HepG2 (cell line): ENCODE measurements around the gene SSR2. TPM values are rescaled to one million over a fixed set of nuclear protein-coding genes. Genes with fewer than 3 reads are reported as not detected.
A peak's percentile ranks its signal among the peaks of the same experiment; 100 is the strongest.

Source experiments
- ATAC-seq: fragments of 200-7000 bp; cut with Tn5 transposase; 3 replicates; pipeline ENCODE4 v1.9.1; 2020; ENCODE audit warnings: mild to moderate bottlenecking, moderate library complexity
- BruUV-seq: library from RNA; stranded (reverse); fragments of 400-500 nt; replicated peaks from 2 replicates; lab custom pipeline; 2021; lab: Mats Ljungman, UMichigan
- CTCF ChIA-PET: fragments of 300-600 bp; formaldehyde crosslinking; extraction: SDS; loops from one replicate; lab custom pipeline; 2021; ENCODE audit warnings: low total read pairs, inconsistent platforms, low intra/inter-chr PET ratio; lab: Yijun Ruan, JAX
- POLR2A ChIA-PET: fragments of 350-600 bp; sonication (Branson Sonifier 250); formaldehyde crosslinking; loops from one replicate; lab custom pipeline; 2020; ENCODE audit warnings: antibody characterized with exemption, inconsistent platforms; lab: Yijun Ruan, JAX
- DNase-seq: peaks from one replicate; pipeline ENCODE4 v3.0.0-alpha.2; 2015; ENCODE audit warnings: low spot score
- FAIRE-seq: peaks from 3 replicates; lab custom pipeline; 2011; peaks lifted over from hg19 to GRCh38; lab: Jason Lieb, UNC
- H2AFZ ChIP-seq: one replicate; pipeline ENCODE4 v1.6.1; 2011; ENCODE audit warnings: low read length, inconsistent platforms
- H3K27ac ChIP-seq: fragments of 300-600 bp; 3 replicates; pipeline ENCODE4 v1.8.0; 2011; ENCODE audit warnings: mixed run types, mild to moderate bottlenecking, mixed read lengths, low read length, inconsistent platforms; ENCODE audit not compliant: insufficient read depth; ENCODE audit errors: extremely low read length
- H3K27me3 ChIP-seq, 2 experiments: fragments of 200-600 bp in 1 of 2; 2 replicates in 1 of 2; 3 replicates in 1 of 2; pipeline versions ENCODE4 v1.6.0 to v1.8.0; 2011; ENCODE audit warnings: low read length in 2 of 2, mild to moderate bottlenecking in 2 of 2, moderate library complexity in 2 of 2, inconsistent platforms in 1 of 2; ENCODE audit not compliant: insufficient read depth in 2 of 2, control insufficient read depth in 1 of 2
- H3K36me3 ChIP-seq, 2 experiments: fragments of 200-600 bp in 1 of 2; replicated peaks in 1 of 2; 2 replicates in 1 of 2; 3 replicates in 1 of 2; pipeline versions ENCODE4 v1.5.1 to v1.8.0; 2011; ENCODE audit warnings: low read length in 2 of 2, inconsistent platforms in 1 of 2; ENCODE audit not compliant: insufficient read depth in 2 of 2, control insufficient read depth in 1 of 2
- H3K4me1 ChIP-seq: 2 replicates; pipeline ENCODE4 v1.5.1; 2012; ENCODE audit warnings: low read length, inconsistent platforms; ENCODE audit not compliant: insufficient read depth
- H3K4me2 ChIP-seq: 2 replicates; pipeline ENCODE4 v1.6.0; 2011; ENCODE audit warnings: low read depth, low read length, inconsistent platforms
- H3K4me3 ChIP-seq, 3 experiments: fragments of 200-600 bp in 1 of 3; sonication (generic), shearing (Covaris generic) in 1 of 3; replicated peaks in 1 of 3; 2 replicates each; pipeline ENCODE4 v1.5.1; 2011 to 2016; ENCODE audit warnings: low read length in 3 of 3, inconsistent platforms in 2 of 3, low read depth in 2 of 3, mild to moderate bottlenecking in 2 of 3, control low read depth in 1 of 3, mixed read lengths in 1 of 3; ENCODE audit not compliant: insufficient read depth in 1 of 3
- H3K79me2 ChIP-seq: one replicate; pipeline ENCODE4 v1.6.1; 2011; ENCODE audit warnings: low read length, inconsistent platforms; ENCODE audit not compliant: insufficient read depth
- H3K9ac ChIP-seq: 2 replicates; pipeline ENCODE4 v1.6.0; 2011; ENCODE audit warnings: mild to moderate bottlenecking, low read depth, low read length, inconsistent platforms; ENCODE audit not compliant: insufficient read depth
- H3K9me3 ChIP-seq: 2 replicates; pipeline ENCODE4 v1.5.1; 2012; ENCODE audit warnings: mild to moderate bottlenecking, low read length
- H4K20me1 ChIP-seq: 2 replicates; pipeline ENCODE4 v1.6.0; 2011; ENCODE audit warnings: inconsistent platforms, mild to moderate bottlenecking, low read length, moderate library complexity; ENCODE audit not compliant: insufficient read depth
- HIC2 ChIP-seq: sonication (generic); formaldehyde crosslinking; IDR thresholded peaks from 2 replicates; pipeline ENCODE4 v1.9.0; 2022; ENCODE audit warnings: low read depth, missing genetic modification reagents
- JUND ChIP-seq: sonication (generic); formaldehyde crosslinking; IDR thresholded peaks from 2 replicates; pipeline ENCODE4 v1.8.0; 2022; ENCODE audit warnings: mild to moderate bottlenecking, missing genetic modification reagents
- SMARCC2 ChIP-seq: fragments of 450-650 bp; IDR thresholded peaks from 2 replicates; pipeline ENCODE4 v1.6.1; 2017; ENCODE audit warnings: antibody characterized with exemption, mild to moderate bottlenecking
- ZBTB44 ChIP-seq: sonication (generic); formaldehyde crosslinking; IDR thresholded peaks from 2 replicates; pipeline ENCODE4 v1.4.0; 2020; ENCODE audit warnings: missing genetic modification reagents
- ZKSCAN1 ChIP-seq: fragments of 150-350 bp; IDR thresholded peaks from 2 replicates; pipeline ENCODE4 v1.6.1; 2014; ENCODE audit warnings: low read length
- ZNF235 ChIP-seq: sonication (generic); formaldehyde crosslinking; IDR thresholded peaks from 2 replicates; pipeline ENCODE4 v1.8.1; 2023; ENCODE audit warnings: mild to moderate bottlenecking, missing genetic modification reagents, borderline replicate concordance
- ZNF296 ChIP-seq: sonication (generic); formaldehyde crosslinking; conservative IDR thresholded peaks from 2 replicates; pipeline ENCODE4 v1.5.0; 2020; ENCODE audit warnings: mild to moderate bottlenecking, missing genetic modification reagents
- ZNF780A ChIP-seq: sonication (generic); formaldehyde crosslinking; IDR thresholded peaks from 2 replicates; pipeline ENCODE4 v1.8.0; 2022; ENCODE audit warnings: mild to moderate bottlenecking, missing genetic modification reagents, moderate library complexity
- ZNF83 ChIP-seq: sonication (generic); formaldehyde crosslinking; IDR thresholded peaks from 2 replicates; pipeline ENCODE4 v1.4.0; 2020; ENCODE audit warnings: missing genetic modification reagents, mild to moderate bottlenecking, borderline replicate concordance
- whole genome bisulfite sequencing: methylation state at CpG from one replicate; pipeline ENCODE4 v1.1.6; 2017; ENCODE audit warnings: low lambda C conversion rate; 5-methylcytosine and 5-hydroxymethylcytosine counted together
- in situ Hi-C: cut with HindIII; loops from 2 replicates; pipeline ENCODE4 v1.10.0; 2017; ENCODE audit warnings: low pct_unique_long_range_greater_than_20kb; ENCODE audit not compliant: extremely low pct_ligation_motif_present
- intact Hi-C: fragments of 100-400 bp; cut with micrococcal nuclease; formaldehyde crosslinking; loops from one replicate; pipeline ENCODE4 v1.10.0; 2022; ENCODE audit not compliant: unreplicated experiment
- polyA plus RNA-seq, 8 experiments: library from polyadenylated mRNA; depleted of rRNA in 3 of 8; stranded (reverse) in 7 of 8; unstranded in 1 of 8; fragments of >200 nt; fragmentation: Illumina TruSeq in 4 of 8; extraction: Trizol in 4 of 8; gene quantifications; 2 replicates each; pipeline versions ENCODE4 v1.2.1 to v1.2.3, GENCODE V29; 2011 to 2016; ENCODE audit warnings: low read depth in 4 of 8, missing spikeins in 1 of 8, mixed read lengths in 1 of 8; ENCODE audit not compliant: insufficient read depth in 1 of 8
- total RNA-seq, 5 experiments: library from RNA; depleted of rRNA; stranded (reverse); fragments of >200 nt; fragmentation: Illumina TruSeq; extraction: Trizol; gene quantifications; 2 replicates each; pipeline ENCODE4 v1.2.3, GENCODE V29; 2016; ENCODE audit warnings: low read depth in 1 of 5
- TF ChIP-seq, protein P1 (sequence below): sonication (generic); formaldehyde crosslinking; IDR thresholded peaks from 2 replicates; pipeline ENCODE4 v1.4.0; 2020; ENCODE audit warnings: mild to moderate bottlenecking, missing genetic modification reagents
- TF ChIP-seq, protein P2 (sequence below): sonication (generic); formaldehyde crosslinking; IDR thresholded peaks from 2 replicates; pipeline ENCODE4 v1.5.1; 2020; ENCODE audit warnings: mild to moderate bottlenecking, missing genetic modification reagents, moderate library complexity

SSR2 gene
- total and polyA plus RNA-seq, 2 of the 13 experiments (the other 11 are each of a cell fraction or from before 2014, with no cell fraction given), result 284 to 461 TPM

DNA sequence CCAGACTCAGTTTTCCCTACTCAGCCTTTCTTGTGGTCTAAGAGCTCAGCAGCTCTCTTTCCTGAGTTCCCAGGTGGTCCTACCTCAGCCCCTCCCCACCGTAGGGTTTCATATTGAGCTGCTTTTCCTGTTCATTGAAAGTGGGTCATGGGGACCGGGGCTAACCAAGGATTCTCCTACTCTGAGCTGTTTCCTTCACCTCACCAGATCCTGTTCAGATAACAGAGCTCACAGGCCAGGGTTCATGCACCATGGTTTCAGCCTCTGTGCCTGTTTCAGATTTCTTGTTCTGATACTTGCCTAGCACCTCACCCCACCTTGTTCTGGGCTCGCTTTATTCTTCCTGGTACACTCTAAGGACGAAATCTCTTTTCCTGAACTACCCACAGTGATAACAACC is 24.3 kb upstream of the SSR2 start:
- ATAC-seq (no peak), FAIRE-seq (no peak), DNase-seq (no peak)
- in situ Hi-C loops, result no loop called here
- intact Hi-C loops, result no loop called here
- 93% methylated on average over 4 of the region's 4 CpGs for WGBS
- CTCF ChIA-PET, result no interaction called here
- peaks cover 12% of the 10 kb centered on the region for H3K4me1 ChIP-seq
- H3K4me3 ChIP-seq, result no peak overlapping the region
- H2AFZ ChIP-seq, result no peak overlapping the region
- TF ChIP-seq ZNF83 (CRISPR knock-in tag) (no peak), ZKSCAN1 (0 out of 2 replicates have a peak, but pooled peaks have one; percentile 22)
- H3K79me2 ChIP-seq, result no peaks in the 10 kb centered on the region
- H3K27me3 ChIP-seq, result no peaks in the 10 kb centered on the region
- no TSS peak for BruUV-seq
- no peak overlapping the region for H3K9ac ChIP-seq
- H3K36me3 ChIP-seq, result peaks cover 13 to 44% of the 10 kb centered on the region in 2 experiments; a peak in 4 of 5 replicates
- no peaks in the 10 kb centered on the region for H4K20me1 ChIP-seq
- H3K9me3 ChIP-seq, result no peaks in the 10 kb centered on the region
- POLR2A ChIA-PET, result no interaction called here
- H3K4me2 ChIP-seq, result no peak overlapping the region
- no peak overlapping the region for H3K27ac ChIP-seq

DNA sequence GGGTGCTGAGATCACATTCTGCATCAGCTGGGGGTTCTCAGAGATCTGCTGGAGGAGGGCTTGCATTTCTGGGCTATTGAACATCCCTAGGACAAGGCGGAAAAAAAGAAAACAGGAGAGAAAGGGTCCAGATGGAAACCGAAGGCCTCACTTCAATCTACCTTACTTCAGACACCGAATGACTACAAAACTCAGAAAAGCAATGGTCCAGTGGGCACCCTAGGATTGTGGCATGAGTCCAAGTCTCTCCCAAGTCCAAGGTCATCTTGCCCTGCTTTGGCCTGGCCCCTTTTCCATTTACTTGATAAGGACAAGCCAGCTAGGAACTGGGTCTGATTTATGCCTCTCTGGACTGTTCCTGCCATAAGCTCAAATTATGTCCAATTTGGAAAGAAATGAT is 22.1 kb upstream of the SSR2 start:
- no TSS peak for BruUV-seq
- no peak for TF ChIP-seq ZNF780A (CRISPR knock-in tag)
- TF ChIP-seq HIC2 (CRISPR knock-in tag), result no peak
- no peak for TF ChIP-seq SMARCC2
- no peak for TF ChIP-seq ZNF296 (CRISPR knock-in tag)
- no peak for TF ChIP-seq ZBTB44 (CRISPR knock-in tag)
- TF ChIP-seq, protein P1, sequence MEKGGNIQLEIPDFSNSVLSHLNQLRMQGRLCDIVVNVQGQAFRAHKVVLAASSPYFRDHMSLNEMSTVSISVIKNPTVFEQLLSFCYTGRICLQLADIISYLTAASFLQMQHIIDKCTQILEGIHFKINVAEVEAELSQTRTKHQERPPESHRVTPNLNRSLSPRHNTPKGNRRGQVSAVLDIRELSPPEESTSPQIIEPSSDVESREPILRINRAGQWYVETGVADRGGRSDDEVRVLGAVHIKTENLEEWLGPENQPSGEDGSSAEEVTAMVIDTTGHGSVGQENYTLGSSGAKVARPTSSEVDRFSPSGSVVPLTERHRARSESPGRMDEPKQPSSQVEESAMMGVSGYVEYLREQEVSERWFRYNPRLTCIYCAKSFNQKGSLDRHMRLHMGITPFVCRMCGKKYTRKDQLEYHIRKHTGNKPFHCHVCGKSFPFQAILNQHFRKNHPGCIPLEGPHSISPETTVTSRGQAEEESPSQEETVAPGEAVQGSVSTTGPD, result no peak
- TF ChIP-seq ZNF235, result no peak
- TF ChIP-seq, protein P2, sequence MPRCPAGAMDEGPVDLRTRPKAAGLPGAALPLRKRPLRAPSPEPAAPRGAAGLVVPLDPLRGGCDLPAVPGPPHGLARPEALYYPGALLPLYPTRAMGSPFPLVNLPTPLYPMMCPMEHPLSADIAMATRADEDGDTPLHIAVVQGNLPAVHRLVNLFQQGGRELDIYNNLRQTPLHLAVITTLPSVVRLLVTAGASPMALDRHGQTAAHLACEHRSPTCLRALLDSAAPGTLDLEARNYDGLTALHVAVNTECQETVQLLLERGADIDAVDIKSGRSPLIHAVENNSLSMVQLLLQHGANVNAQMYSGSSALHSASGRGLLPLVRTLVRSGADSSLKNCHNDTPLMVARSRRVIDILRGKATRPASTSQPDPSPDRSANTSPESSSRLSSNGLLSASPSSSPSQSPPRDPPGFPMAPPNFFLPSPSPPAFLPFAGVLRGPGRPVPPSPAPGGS (CRISPR knock-in tag), result no peak
- no peak for TF ChIP-seq JUND (CRISPR knock-in tag)

More for the DNA sequence above, 22.1 kb upstream of the SSR2 start:
- DNase-seq, result no peak
- FAIRE-seq, result no peak
- no peak overlapping the region for H3K9ac ChIP-seq
- no peak overlapping the region for H2AFZ ChIP-seq
- H4K20me1 ChIP-seq, result no peaks in the 10 kb centered on the region
- intact Hi-C loops, result no loop called here
- WGBS, result 91% methylated on average over 3 of the region's 3 CpGs
- ChIA-PET POLR2A (no interaction called here), CTCF (no interaction called here)
- no peaks in the 10 kb centered on the region for H3K79me2 ChIP-seq
- H3K4me3 ChIP-seq, result no peak overlapping the region
- no peak overlapping the region for H3K27ac ChIP-seq
- peaks cover 10 to 37% of the 10 kb centered on the region in 2 experiments; a peak in 4 of 5 replicates for H3K36me3 ChIP-seq
- H3K4me2 ChIP-seq, result no peak overlapping the region
- in situ Hi-C loops, result no loop called here
- peaks cover 17% of the 10 kb centered on the region for H3K4me1 ChIP-seq
- no peaks in the 10 kb centered on the region for H3K27me3 ChIP-seq
- H3K9me3 ChIP-seq, result no peaks in the 10 kb centered on the region
- ATAC-seq, result no peak
